K562 (cell line): ENCODE measurements around the gene GPR142. TPM values are rescaled to one million over a fixed set of nuclear protein-coding genes. Genes with fewer than 3 reads are reported as not detected.

Experiments used
- BCLAF1 ChIP-seq, 2 experiments: fragments of 450-650 bp in 1 of 2; IDR thresholded peaks; 2 replicates each; pipeline ENCODE4 v1.6.1; 2011 to 2017; ENCODE audit warnings: low read depth in 2 of 2, antibody characterized with exemption in 1 of 2, borderline replicate concordance in 1 of 2, low read length in 1 of 2, mild to moderate bottlenecking in 1 of 2, mixed read lengths in 1 of 2; ENCODE audit not compliant: control insufficient read depth in 1 of 2
- FIP1L1 ChIP-seq: fragments of 200-400 bp; formaldehyde crosslinking; IDR thresholded peaks from 2 replicates; pipeline ENCODE4 v1.6.1; 2018; ENCODE audit warnings: mild to moderate bottlenecking, low read depth, low read length; ENCODE audit not compliant: poor library complexity, severe bottlenecking
- NKRF ChIP-seq: fragments of 450-650 bp; IDR thresholded peaks from 2 replicates; pipeline ENCODE4 v1.6.1; 2016; ENCODE audit warnings: borderline replicate concordance
- REST ChIP-seq, 2 experiments: fragments of 450-650 bp; formaldehyde crosslinking in 1 of 2; IDR thresholded peaks; 2 replicates each; pipeline versions ENCODE4 v1.4.0 to v1.6.1; 2014 to 2020; ENCODE audit warnings: mild to moderate bottlenecking in 2 of 2, borderline replicate concordance in 1 of 2, low read depth in 1 of 2
- SIN3B ChIP-seq: fragments of 450-650 bp; IDR thresholded peaks from 2 replicates; pipeline ENCODE4 v1.6.1; 2017; ENCODE audit warnings: low read depth, mild to moderate bottlenecking, moderate library complexity
- ZBED1 ChIP-seq: IDR thresholded peaks from 2 replicates; pipeline ENCODE4 v1.6.1; 2014
- polyA plus RNA-seq, 8 experiments: library from polyadenylated mRNA; depleted of rRNA in 4 of 8; stranded (reverse) in 5 of 8; unstranded in 3 of 8; fragments of >200 nt; fragmentation: Nextera tagmentation in 2 of 8; fragmentation: Illumina TruSeq in 1 of 8; extraction: Ambion mirVana in 2 of 8; extraction: Trizol in 1 of 8; gene quantifications; 2 replicates each; pipeline versions ENCODE4 v1.2.1 to v1.2.3, GENCODE V29; 2011 to 2014; ENCODE audit warnings: inconsistent platforms in 1 of 8, missing spikeins in 1 of 8
- total RNA-seq, 7 experiments: library from RNA; depleted of rRNA in 6 of 7; stranded (reverse); fragments of >200 nt in 6 of 7; fragmentation: Illumina TruSeq in 2 of 7; extraction: Trizol in 2 of 7; gene quantifications; 2 replicates each; pipeline versions ENCODE4 v1.2.1 to v1.2.3, GENCODE V29; 2011 to 2021; ENCODE audit warnings: low replicate concordance in 1 of 7

The GPR142 gene
- total and polyA plus RNA-seq, 9 of the 15 experiments (the other 6 are each of a cell fraction or from before 2014, with no cell fraction given): not detected

GRCh38 chr17:74408262-74408661 is 41.0 kb downstream of the GPR142 start (continued):
- peak; percentile 77 for TF ChIP-seq REST (IDR thresholded peaks at IDR 0.05; ENCODE audit: borderline replicate concordance)
- TF ChIP-seq REST (CRISPR knock-in tag; IDR thresholded peaks at IDR 0.05; ENCODE audit: low read depth): no peak
- no peak for TF ChIP-seq ZBED1
- no peak for TF ChIP-seq BCLAF1 (IDR thresholded peaks at IDR 0.05; ENCODE audit: borderline replicate concordance in 1 of 2, control insufficient read depth in 1 of 2, low read depth in 2 of 2, low read length in 1 of 2)
- no peak for TF ChIP-seq FIP1L1
- no peak for TF ChIP-seq SIN3B
- no peak for TF ChIP-seq NKRF
